Measurements from ENCODE around the gene RNF113B. TPM values are rescaled to one million over a fixed set of nuclear protein-coding genes. Genes with fewer than 3 reads are reported as not detected.

Gene RNF113B
- not detected in 2 replicates for total RNA-seq

DNA sequence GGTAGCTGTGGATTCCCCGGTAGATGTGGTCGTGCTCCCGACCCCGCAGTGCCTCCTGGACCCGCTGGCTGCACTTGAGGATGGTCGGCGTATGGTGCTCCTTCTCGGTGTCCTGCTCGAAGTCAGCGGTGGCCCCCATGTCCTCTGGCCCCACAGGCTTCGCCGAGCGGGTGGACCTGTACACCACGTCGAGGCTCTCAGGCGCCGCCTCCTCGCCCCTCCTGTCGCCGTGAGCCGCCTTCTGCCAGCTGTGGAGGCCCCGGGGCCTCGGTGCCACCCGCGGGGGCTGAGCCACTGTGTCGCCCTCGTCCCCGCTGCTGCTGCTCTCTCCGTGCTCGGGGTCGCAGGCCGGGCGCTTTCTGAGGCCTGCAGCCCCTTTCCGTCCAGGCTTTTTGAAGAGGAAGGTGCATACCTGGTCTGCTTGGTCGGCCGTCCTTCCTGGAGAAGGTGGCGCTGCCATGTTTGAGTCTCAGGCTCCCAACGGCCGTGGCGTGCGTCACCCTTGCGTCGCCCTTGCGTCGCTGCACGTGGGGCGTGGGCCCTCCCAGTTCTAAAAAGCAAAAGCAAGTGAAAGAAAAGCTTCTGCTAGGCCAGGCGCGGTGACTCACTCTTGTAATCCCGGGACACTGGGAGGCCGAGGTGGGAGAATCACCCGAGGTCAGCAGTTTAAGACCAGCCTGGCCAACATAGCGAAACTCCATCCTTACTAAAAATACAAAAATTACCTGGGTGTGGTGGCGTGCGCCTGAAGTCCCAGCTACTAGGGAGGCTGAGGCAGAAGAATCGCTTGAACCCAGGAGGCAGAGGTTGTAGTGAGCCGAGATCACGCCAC lies at the start of gene RNF113B:
TSS of gene RNF113B (minus strand) at position 493 of the 832 bp plus-strand sequence. CDS start at position 460, 33 bp downstream.
- H3K4me3 ChIP-seq (ENCODE audit: low read depth, low read length) = no peak within 1 kb of the TSS
- H3K27me3 ChIP-seq (ENCODE audit: control insufficient read depth, insufficient read depth, low read length) = no peaks in the 10 kb centered on the region
- TF ChIP-seq, protein P1, sequence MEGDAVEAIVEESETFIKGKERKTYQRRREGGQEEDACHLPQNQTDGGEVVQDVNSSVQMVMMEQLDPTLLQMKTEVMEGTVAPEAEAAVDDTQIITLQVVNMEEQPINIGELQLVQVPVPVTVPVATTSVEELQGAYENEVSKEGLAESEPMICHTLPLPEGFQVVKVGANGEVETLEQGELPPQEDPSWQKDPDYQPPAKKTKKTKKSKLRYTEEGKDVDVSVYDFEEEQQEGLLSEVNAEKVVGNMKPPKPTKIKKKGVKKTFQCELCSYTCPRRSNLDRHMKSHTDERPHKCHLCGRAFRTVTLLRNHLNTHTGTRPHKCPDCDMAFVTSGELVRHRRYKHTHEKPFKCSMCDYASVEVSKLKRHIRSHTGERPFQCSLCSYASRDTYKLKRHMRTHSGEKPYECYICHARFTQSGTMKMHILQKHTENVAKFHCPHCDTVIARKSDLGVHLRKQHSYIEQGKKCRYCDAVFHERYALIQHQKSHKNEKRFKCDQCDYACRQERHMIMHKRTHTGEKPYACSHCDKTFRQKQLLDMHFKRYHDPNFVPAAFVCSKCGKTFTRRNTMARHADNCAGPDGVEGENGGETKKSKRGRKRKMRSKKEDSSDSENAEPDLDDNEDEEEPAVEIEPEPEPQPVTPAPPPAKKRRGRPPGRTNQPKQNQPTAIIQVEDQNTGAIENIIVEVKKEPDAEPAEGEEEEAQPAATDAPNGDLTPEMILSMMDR (IDR thresholded peaks at IDR 0.05; ENCODE audit: insufficient read depth, low read length, poor library complexity, severe bottlenecking) = no peak

DNA sequence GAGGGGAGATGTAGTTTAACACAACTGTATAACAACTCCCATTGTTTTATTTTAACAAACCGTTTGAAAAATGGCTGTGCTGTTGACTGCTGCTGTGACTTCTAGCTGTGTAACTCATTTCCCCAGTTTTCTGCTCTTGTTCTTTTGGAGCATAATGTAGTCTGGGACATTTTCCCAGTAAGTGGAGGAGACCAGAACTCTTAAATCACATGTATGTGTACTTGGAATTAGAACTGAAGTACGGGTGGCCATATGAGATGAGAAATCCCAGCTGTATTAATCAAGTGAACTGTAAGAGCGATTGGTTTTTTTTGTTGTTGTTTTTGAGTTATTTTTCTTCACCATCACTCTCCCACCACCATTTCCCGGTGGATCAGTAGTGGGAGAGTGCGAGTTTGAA lies 49.4 kb upstream of the RNF113B start:
- no peak for DNase-seq (ENCODE audit: low read depth)
- Histone ChIP-seq H3K36me3 (ENCODE audit: control insufficient read depth, insufficient read depth, low read length) (no peaks in the 10 kb centered on the region), H3K4me3 (ENCODE audit: low read depth, low read length) (no peak overlapping the region), H3K27me3 (ENCODE audit: control insufficient read depth, insufficient read depth, low read length) (no peaks in the 10 kb centered on the region)
- TF ChIP-seq, protein P1 (IDR thresholded peaks at IDR 0.05; ENCODE audit: insufficient read depth, low read length, poor library complexity, severe bottlenecking) = no peak

More for the DNA sequence above, at the start of gene RNF113B:
- no peaks in the 10 kb centered on the region for H3K36me3 ChIP-seq (ENCODE audit: control insufficient read depth, insufficient read depth, low read length)
- DNase-seq (ENCODE audit: low read depth) = no peak

DNA sequence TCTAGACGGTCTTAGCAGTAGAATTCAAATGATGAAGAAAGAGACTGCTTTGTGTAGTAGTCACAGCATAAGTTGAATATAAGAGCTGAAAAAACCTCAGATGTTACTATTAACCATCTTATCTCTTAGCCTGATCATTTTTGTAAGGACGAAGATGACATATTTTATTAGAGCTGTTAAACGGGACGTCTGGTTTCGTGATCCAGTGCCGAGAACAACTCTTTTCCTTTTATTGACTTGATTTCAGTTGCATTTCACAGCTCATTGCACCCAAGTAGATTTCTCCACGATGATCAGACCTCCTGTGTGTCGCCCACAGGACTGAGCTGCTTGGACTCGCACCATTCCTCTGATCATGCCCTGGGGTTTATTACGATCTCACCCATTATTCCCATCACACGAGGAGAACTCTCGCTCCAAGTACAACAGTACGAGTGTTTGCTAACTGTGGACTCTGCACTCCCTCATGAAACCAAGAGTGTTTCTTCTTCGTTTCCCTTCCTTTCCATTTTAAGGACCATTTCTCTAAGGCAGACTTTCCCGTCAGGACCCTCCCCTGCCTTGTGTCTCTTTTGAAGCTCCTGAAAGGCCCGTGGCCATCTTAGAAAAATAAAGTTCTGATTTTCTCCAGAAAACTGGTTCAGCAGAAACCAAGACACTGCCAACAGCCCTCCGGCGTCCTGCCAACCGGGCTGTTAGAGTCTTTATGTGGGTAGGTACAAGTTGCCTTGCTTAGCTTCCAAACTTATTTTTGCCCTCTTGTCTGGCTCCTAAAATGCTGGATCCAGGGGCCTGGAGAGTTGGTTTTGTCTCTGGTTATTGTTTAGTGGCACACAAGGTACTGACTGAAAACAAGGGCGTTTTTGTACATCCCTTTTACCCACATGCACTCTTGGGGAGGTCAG lies 48.2 kb upstream of the RNF113B start:
- no peak for DNase-seq (ENCODE audit: low read depth)
- no peaks in the 10 kb centered on the region for H3K36me3 ChIP-seq (ENCODE audit: control insufficient read depth, insufficient read depth, low read length)
- no peak overlapping the region for H3K4me3 ChIP-seq (ENCODE audit: low read depth, low read length)
- TF ChIP-seq, protein P1 (IDR thresholded peaks at IDR 0.05; ENCODE audit: insufficient read depth, low read length, poor library complexity, severe bottlenecking) = no peak
- no peaks in the 10 kb centered on the region for H3K27me3 ChIP-seq (ENCODE audit: control insufficient read depth, insufficient read depth, low read length)

DNA sequence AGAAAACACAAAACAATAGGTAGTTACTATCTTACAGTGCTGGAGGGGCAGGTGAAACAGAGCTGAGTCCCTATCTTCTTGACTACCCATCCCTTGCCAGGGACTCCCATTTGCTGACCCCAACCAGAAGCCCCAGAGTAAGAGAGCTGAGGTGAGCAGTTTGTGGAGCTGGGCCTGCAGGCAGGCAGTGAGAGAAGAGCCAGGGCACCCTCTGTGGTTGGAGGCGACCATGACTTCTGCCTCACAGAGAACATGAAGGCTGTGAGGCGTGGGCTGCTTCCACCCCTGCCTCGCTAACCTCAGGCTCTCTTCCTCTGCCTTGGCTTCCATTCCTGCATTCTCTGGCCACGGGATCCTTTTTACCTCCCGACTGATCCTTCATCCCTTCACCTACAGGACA lies 47.5 kb upstream of the RNF113B start:
- no peak for DNase-seq (ENCODE audit: low read depth)
- Histone ChIP-seq H3K4me3 (ENCODE audit: low read depth, low read length) (no peak overlapping the region), H3K27me3 (ENCODE audit: control insufficient read depth, insufficient read depth, low read length) (no peaks in the 10 kb centered on the region), H3K36me3 (ENCODE audit: control insufficient read depth, insufficient read depth, low read length) (no peaks in the 10 kb centered on the region)
- TF ChIP-seq, protein P1 (IDR thresholded peaks at IDR 0.05; ENCODE audit: insufficient read depth, low read length, poor library complexity, severe bottlenecking) = no peak

DNA sequence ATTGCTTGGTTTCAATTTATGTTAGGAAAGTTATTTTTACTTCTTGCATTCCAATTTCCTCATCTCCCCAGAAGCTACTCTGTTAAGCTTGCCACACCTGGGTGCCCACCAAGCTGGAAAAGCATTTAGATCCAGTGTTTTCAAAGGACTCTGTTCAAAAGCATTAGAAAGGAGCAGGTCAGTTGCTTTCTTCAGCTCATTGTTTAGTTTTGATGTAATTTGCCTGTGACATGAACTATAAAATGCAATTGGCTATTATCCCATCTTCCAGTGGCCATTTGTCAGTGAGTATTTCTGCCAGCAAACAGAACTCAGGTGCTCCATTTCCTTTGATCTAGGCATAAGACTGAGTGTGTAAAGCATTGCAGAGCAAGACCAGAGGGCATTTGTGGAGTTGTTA lies 46.7 kb upstream of the RNF113B start:
- TF ChIP-seq, protein P1 (IDR thresholded peaks at IDR 0.05; ENCODE audit: insufficient read depth, low read length, poor library complexity, severe bottlenecking) = no peak
- no peak for DNase-seq (ENCODE audit: low read depth)
- Histone ChIP-seq H3K27me3 (ENCODE audit: control insufficient read depth, insufficient read depth, low read length) (no peaks in the 10 kb centered on the region), H3K4me3 (ENCODE audit: low read depth, low read length) (no peak overlapping the region), H3K36me3 (ENCODE audit: control insufficient read depth, insufficient read depth, low read length) (no peaks in the 10 kb centered on the region)
